ENCODE data around the gene ZFYVE27. TPM values are rescaled to one million over a fixed set of nuclear protein-coding genes. Genes with fewer than 3 reads are reported as not detected.

The ZFYVE27 gene
- total RNA-seq, 1 donor from 2014 or later, result 29.4 TPM

GRCh38 chr10:97757471-97757870 lies 20.5 kb downstream of the ZFYVE27 start:
- Histone ChIP-seq H3K4me1 (no peaks in the 10 kb centered on the region), H3K4me3 (no peak overlapping the region), H3K27ac (no peak overlapping the region), H3K36me3 (peaks cover 81% of the 10 kb centered on the region), H3K27me3 (no peaks in the 10 kb centered on the region), H3K9me3 (no peaks in the 10 kb centered on the region)
- peak; percentile 48 for DNase-seq
- no peak for ATAC-seq
- intact Hi-C loops (cut with DNase I), result no loop called here
- TF ChIP-seq CTCF (IDR thresholded peaks at IDR 0.05), result no peak

DNA sequence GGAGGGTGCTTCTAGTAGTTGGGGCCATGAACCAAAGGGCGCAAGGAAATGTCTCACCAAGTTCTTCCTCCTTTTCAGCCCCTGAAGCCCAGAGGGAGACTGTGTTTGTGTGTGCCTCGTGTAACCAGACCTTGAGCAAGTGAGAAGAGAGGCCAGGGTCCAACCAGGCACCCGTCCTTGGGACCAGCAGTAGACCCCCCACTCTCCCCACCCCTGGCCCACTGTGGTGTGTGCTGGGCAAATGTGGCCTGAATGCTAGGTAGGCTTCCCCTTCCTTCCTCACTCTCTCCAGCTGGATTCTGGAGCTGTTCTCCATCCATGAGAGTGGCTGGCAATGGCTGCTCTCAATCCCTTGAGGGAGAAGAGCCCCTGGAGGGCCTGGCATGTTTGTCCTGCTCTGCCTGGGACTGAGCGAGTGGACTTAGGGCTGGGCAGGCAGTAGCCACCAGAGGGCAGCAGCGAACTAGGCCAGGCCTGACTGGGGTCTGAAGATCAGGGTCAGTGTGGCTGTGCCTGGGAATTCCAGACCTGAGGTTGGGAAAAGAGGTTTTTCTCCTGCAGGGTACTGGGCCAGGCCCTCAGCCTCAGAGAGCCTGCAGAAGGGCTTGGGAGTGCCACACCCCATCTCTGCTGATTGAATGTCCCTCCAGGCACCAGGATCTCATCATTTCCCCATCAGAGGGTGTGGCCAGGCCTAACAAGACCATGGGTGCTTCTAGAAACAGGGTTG lies 22.4 kb downstream of the ZFYVE27 start:
- H3K4me1 ChIP-seq, result no peaks in the 10 kb centered on the region
- H3K27ac ChIP-seq, result no peak overlapping the region
- no peak overlapping the region for H3K4me3 ChIP-seq
- TF ChIP-seq CTCF (IDR thresholded peaks at IDR 0.05), result peak; percentile 84
- ATAC-seq (peak; percentile 91), DNase-seq (peak; percentile 85)
- peaks cover 63% of the 10 kb centered on the region for H3K36me3 ChIP-seq
- no peaks in the 10 kb centered on the region for H3K27me3 ChIP-seq
- intact Hi-C loops (cut with DNase I), result no loop called here
- no peaks in the 10 kb centered on the region for H3K9me3 ChIP-seq

DNA sequence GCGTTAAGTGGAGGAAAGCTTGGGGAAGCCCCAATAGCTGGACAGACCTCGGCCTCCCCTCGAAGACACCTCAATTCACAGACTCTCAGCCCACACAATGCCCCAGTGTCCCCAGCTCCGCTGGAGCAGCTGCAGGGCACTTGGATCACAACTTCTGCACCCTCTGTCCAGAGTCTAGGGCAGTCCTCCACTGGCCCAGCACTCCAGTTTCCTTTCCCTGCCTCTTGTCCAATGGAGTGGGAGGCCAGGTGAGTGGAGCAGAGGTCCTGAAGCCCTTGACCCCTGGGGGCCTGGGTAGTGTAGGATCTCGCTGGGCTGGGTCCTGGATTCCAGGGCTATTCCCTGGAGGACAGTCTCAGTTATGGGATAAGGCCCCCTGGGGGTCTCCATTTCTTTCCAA lies 23.0 kb downstream of the ZFYVE27 start:
- ATAC-seq (no peak), DNase-seq (peak; percentile 39)
- no peak for TF ChIP-seq CTCF (IDR thresholded peaks at IDR 0.05)
- Histone ChIP-seq H3K27ac (no peak overlapping the region), H3K4me1 (no peaks in the 10 kb centered on the region), H3K4me3 (no peak overlapping the region), H3K36me3 (peaks cover 57% of the 10 kb centered on the region), H3K9me3 (no peaks in the 10 kb centered on the region), H3K27me3 (no peaks in the 10 kb centered on the region)
- intact Hi-C loops (cut with DNase I), result no loop called here

DNA sequence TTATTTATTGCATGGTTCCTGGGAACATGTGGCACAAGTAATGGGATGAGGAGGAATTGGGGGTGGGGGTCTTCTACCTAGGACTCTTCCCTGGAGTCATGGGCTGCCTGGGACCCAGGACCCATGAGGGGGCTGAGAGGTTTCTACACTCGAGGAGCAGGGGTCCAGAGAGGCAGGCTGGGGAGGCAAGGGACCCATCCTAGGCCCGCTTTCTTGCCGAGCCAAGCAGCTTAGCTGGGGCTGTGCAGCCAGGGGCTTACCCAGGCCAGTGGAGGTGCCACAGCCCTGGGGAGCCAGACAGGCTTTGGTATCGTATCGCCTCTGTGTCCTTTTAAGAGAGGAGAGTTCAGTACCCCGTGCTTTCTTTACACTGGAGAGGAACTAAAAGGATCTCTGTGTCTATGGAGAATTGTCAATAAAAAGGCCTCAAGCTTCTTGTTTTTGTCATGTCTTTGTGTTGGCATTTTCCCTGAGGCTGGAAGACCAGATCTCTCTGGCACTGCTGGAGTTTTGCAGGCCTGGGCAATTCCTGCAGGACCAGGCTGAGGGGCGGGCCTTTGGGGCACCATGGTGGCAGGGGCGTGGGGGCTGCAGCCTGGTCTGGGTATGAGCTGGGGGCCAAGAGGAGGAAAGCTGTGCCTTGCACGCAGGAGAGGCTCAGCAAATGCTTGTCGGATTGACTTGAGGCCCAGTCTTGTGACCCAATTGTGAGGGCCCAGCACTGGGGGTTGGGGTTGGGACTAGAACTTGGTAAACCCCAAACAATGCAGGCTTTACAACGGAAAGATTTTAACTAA lies 23.7 kb downstream of the ZFYVE27 start:
- TF ChIP-seq CTCF (IDR thresholded peaks at IDR 0.05), result no peak
- DNase-seq (peak; percentile 55), ATAC-seq (no peak)
- Histone ChIP-seq H3K4me1 (no peaks in the 10 kb centered on the region), H3K36me3 (peaks cover 49% of the 10 kb centered on the region), H3K4me3 (no peak overlapping the region), H3K9me3 (no peaks in the 10 kb centered on the region), H3K27ac (no peak overlapping the region), H3K27me3 (no peaks in the 10 kb centered on the region)
- intact Hi-C loops (cut with DNase I), result no loop called here

DNA sequence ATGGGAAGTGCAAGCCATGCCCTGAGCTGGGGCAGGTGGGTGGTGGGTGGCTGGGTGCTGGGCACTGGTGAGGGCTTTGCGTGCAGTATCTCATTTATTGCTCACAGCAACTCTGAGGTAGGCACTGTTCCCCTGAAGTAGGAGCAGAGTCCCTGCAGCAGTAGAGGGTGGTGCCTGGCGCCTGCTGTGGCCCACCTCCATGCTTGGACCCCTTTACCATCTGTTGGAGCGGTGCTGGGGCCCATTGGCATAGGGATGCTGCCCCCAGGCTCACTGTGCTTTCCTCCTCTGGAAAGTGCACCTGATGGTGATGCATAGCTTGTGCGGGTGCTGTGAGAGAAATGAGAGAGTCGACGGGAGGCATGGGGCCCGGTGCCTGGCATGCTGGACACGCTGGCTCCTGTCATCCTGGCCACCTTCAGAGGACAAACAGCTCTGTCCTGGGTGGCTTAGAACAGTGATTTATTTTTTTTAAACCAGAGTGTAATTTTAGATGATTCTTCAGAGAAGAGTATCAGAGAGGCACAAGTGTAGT lies 24.5 kb downstream of the ZFYVE27 start:
- H3K9me3 ChIP-seq, result no peaks in the 10 kb centered on the region
- ATAC-seq (no peak), DNase-seq (peak; percentile 48)
- no peak overlapping the region for H3K27ac ChIP-seq
- H3K4me1 ChIP-seq, result no peaks in the 10 kb centered on the region
- intact Hi-C loops (cut with DNase I), result no loop called here
- H3K36me3 ChIP-seq, result peaks cover 42% of the 10 kb centered on the region
- no peak for TF ChIP-seq CTCF (IDR thresholded peaks at IDR 0.05)
- no peak overlapping the region for H3K4me3 ChIP-seq
- H3K27me3 ChIP-seq, result no peaks in the 10 kb centered on the region

Data from upper lobe of right lung (tissue), 1 donor.